Right renal pelvis (tissue), 4 donors: ENCODE data around the gene RUVBL1. TPM values are rescaled to one million over a fixed set of nuclear protein-coding genes. Genes with fewer than 3 reads are reported as not detected.

Experiments
- DNase-seq, 4 donors: peaks; one replicate each; pipeline ENCODE4 v3.0.0-alpha.2; 2013; ENCODE audit warnings: low read depth in 4 of 4, low spot score in 3 of 4, missing footprints in 1 of 4
- polyA plus RNA-seq, 4 donors: library from polyadenylated mRNA; unstranded; fragments of 120-200 nt; gene quantifications; one replicate each; pipeline ENCODE4 v1.2.1, GENCODE V29; 2013; ENCODE audit not compliant: insufficient read length in 4 of 4

Gene RUVBL1
- polyA plus RNA-seq, 4 donors = 63.9 to 65.7 (median 64.7) TPM

DNA sequence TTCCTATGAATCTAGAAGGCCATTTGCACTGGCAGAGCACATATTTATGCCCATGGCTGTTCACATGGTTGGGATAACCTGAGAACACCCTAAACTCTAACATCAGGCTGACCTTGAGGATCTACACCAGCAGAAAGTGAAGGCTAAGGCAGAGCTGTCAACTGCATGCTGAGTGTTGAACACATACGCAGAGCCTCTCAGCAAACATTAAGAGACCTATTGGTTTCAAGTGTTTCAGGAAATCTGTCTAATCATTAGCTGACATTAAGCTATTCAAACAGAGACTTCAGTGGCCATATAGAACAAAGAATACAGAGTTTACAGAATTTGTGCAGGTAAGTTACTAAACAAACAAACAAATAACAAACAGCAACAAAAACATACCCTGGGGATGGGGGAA is 87.5 kb downstream of the RUVBL1 start:
- no peak for DNase-seq

DNA sequence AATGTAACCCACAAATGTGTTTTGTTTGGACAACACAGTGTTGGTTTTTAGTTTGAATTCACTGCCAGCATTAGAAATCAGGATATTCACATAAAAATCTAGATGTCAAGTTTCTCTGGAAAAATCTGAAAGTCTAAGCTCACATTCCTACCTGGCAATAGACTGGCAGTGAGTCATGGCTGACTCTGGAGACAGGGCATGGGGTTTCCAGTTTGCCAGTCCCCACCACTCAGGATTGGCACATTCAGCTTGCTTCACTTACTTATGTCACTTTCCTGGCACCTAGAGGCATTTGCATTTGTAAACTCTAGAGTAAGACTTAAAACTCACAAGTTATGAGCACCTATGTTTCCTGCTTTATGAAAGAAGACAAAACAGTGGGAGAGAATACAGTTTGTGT is 90.5 kb downstream of the RUVBL1 start:
- DNase-seq = no peak

Other genes with a start within 250 kb of the RUVBL1 start
- gene KBTBD12, start 208.6 kb downstream of the RUVBL1 start, polyA plus RNA-seq = 1 to 10 TPM; 1.1 to 1.6 (median 1.2) TPM
- gene SEC61A1, start 71.4 kb downstream of the RUVBL1 start, polyA plus RNA-seq = 100 to 1,000 TPM; 160 to 177 (median 168) TPM
- gene EEFSEC, start 29.7 kb upstream of the RUVBL1 start, polyA plus RNA-seq = 10 to 100 TPM; 24.1 to 31.5 (median 26.2) TPM